NCI-H2107 treated with DMSO at 0.1 percent for 48 hours (cell line): ENCODE data around the gene FIP1L1.
"Not testable (repeated sequence)": the region's sequence is repeated elsewhere in the genome, so short reads cannot be mapped to it uniquely, and the experiment has no call there.

Experiments
- DNase-seq: peaks from one replicate; lab custom pipeline; 2025; ENCODE audit not compliant: unreplicated experiment; lab: John Stamatoyannopoulos, UW

The FIP1L1 gene

DNA sequence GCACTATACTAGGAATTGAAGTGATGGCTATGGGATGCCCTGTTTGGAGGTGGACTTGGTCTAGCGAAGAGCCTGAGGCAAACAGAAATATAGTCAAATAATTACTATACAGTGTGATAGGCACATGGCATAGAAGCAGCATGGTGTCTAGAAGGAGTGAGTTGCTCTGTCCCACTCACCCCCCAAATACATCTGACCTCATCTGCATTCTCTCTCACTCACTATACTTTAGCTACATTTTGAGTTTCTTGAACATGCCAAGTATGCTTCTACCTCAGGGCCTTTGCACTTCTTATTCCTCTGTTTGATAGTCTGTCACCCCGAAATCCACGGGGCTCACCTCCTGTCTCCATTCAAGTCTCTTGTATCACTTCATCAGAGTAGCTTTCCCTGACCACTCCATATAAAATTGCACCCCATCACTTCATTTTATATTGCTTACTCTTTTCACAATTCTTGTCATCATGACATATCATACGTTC lies 2.6 kb upstream of the FIP1L1 start:
- no peak for DNase-seq

DNA sequence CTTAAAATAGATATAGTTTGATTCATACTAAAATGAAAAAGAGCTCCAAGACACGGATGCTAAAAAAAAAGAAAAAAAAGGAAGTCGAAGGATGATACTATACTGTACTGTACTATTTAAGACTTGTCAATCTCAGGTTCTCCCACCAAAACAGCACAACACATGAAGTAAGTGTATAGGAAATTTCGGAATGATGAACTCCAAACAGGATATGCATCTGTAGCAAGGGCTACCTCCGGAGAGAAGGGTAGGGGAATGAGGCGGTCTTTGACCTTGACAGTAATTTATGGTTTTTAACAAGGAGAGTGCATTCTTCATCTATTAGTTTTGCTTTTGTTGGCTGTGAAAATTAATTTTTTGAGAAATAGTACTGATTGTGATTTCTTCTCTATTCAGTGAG lies 541 bp upstream of the FIP1L1 start:
- DNase-seq = no peak

DNA sequence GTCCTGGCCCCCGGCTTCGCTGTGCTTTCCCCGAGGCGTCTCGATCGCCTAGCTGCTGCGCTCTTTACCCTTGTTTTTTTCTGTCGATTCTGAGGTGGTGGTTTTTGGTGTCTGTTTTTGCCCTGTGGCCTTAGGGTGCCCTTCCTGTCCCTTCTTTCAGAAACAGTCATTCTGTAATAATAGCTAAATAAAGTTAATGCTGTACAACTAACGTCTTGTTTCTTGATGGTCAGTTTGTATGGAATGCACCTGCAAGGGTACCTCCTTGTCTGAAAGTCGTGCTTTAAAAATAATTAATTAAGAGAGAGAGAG lies 686 bp downstream of the FIP1L1 start:
- no peak for DNase-seq

DNA sequence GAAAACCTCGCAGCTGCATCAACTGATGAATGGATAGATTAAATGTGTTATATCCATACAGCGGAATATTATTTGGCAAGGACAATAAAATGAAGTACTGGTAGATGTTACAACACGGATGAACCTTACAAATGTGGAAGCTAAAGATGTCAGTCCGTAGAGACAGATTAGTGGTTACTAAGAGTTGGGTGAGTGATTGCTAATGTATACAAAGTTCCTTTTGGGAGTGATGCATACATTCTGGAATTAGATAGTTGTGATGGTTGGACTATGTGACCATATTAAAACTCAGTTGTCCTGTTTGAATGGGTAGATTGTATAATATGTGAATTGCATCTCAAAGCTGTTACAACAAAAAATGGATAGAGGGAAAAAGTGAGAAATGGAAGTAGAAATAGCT lies 2.8 kb downstream of the FIP1L1 start:
- DNase-seq = no peak

DNA sequence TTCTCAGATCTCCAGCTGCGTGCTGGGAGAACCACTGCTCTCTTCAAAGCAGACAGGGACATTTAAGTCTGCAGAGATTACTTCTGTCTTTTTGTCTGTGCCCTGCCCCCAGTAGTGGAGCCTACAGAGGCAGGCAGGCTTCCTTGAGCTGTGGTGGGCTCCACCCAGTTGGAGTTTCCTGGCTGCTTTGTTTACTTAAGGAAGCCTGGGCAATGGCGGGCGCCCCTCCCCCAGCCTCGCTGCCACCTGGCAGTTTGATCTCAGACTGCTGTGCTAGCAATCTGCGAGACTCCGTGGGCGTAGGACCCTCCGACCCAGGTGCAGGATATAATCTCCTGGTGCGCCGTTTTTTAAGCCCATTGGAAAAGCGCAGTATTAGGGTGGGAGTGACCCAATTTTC lies 32.0 kb downstream of the FIP1L1 start:
- not testable (repeated sequence) for DNase-seq

DNA sequence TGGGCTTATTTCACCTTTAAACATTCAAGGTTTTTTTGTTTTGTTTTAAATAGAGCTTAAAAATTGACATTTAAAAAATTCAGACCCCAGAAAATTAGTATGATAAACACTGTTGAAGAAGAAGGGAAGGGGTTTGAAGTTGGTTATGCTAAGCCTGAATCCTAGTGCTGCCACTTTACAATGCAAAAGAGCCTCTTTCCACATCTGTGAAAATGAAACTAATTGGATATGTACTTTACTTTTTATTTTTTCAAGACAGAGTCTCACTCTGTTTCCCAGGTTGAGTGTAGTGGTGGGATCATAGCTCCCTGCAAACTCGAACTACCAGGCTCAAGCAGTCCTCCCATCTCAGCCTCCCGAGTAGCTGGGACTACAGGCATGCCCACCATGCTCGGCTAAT lies 41.8 kb downstream of the FIP1L1 start:
- DNase-seq = no peak

DNA sequence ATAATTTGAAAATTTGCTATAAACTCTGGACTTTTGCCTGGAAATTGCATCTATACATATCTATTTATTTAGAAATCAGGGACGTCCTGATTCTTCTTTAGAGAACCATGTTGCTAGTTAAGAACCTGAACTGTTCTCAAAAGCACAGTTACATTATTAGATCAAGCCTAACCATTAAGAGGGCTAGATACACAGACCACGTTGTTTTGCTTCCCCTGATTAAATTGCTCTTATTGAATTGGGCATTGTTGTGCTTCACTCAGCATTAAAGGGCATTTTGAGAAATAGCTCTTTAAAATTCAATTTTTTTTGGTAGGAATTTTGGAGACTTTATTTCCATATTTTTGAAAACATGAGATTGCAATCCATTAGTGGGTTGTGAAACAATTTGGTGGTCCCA lies 44.4 kb downstream of the FIP1L1 start:
- DNase-seq = no peak

DNA sequence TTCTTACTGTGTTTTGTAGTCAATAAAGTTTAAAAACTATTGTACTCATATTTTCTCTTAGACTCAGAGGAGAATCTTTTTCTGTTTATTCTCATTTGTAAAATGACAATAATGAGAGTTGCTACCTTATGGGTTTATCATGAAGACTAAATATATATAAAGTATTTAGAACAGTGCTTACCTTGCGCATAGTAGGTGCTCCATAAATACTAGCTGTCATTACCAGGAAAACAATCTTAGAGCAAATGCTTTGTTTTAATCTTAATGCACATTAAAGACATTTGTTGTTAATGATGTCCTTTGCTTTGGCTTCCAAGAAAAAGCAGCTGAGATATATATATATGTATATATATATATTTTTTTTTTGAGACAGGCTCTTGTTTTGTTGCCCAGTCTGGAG lies 44.9 kb downstream of the FIP1L1 start:
- DNase-seq = no peak

DNA sequence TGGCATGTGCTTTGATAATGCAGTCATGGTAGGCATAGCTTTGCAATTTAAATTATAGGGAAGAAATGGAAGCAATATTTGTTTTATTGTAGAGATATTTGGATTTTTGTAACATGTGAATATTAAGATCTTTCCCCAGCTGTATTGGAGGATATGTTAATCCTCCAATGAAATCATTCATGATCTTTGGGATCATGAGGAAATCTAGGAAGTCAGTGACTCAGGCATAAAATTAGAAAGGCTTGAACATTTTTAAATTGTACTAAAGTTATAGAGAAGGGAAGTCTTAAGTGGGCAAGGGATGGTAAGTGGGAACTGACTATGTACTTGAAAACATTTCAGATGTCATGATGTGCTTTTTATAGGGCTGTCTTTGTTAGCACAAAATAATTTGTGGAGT lies 46.8 kb downstream of the FIP1L1 start:
- no peak for DNase-seq

DNA sequence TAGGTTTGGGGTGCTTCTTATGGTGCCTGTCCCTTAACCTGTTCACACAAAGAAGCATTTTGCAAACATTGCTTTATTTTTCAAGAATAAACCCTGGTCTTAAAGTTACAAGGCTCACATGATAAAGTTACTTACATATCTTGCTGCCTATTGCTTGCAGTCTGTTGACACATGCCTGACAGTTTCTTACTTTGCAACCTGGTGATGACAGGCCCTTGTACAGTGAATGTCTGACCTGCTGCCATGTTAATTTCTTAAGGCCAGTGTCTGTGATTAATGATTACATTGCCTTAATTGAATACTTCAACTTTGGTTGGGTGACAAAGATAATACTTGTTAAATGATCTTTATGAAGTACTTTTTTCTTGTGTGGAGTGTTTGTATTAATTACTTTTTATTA lies 49.9 kb downstream of the FIP1L1 start:
- no peak for DNase-seq

DNA sequence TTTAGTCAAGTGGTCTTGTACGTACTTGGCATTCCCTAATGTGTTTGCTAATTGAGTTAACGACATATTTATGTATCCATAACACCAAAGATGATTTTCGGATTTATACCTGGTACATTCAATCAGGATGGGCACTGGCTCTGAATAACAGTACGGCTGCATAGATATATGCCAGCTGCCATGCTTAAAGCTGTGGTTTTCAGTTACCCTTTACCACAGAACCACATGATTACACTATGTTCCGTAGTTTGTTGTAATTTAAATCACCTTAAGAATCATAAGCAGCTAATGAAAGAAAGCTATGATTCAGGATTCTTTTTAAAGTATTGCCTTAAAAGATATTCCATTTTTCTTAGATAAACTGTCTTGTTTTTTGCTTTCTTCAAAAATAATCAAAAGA lies 53.6 kb downstream of the FIP1L1 start:
- DNase-seq = peak; percentile 8

DNA sequence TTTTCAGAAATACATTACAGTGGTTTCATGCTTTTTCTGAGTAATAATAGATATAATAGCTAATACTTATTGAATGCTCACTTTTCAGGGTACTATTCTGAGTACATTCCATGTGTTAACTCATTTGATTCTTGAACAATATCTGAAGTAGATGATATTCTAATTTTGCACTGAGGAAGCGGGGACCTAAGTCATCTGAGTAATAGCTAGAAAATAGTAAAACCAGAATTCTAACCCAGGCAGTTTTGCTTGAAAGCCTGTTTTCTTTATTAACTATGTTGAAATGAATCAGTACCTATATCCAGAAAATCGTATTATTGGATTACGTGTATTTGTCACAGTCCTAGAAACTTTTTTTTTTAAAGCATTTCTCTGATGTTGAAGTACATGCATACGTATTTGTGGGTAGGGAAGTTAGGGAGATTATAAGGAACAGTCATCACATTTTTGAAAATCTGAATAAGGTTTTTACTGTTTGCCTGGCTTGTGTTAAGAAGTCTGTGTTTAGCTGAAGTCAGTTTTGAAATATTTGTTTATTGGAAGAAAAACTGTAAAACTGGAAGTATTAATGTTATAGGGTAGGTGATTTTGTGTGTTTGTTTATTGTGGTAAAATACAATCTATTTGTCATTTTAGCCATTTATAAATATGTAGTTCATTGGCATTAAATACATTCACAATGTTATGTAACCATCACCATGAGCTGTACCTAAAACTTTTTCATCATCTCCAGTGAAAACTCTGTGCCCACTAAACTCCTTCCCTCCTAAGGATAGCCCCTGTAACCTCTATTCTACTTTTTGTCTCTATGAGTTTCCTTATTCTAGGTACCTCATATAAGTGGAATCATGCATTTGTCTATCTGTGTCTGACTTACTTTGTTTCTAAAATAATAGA lies 55.3 kb downstream of the FIP1L1 start:
- DNase-seq = no peak

DNA sequence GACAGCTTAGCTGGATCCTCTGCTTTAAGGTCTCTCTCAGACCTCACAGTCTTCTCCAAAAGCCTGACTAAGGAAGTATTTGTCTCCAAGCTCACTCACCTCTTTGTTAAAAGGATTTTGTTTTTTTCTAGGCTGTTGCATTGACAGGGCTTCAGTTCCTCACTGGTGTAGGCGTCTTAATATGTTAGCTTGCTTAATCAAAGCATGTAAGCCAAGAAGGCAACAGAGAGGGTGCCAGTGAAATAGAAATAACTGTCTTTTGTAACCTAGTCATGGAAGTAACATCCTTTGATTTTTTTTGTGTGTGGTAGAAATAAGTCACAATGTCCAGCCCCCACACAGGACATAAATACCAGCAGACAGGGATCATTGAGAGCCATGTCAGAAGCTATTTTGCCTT lies 58.8 kb downstream of the FIP1L1 start:
- DNase-seq = no peak

DNA sequence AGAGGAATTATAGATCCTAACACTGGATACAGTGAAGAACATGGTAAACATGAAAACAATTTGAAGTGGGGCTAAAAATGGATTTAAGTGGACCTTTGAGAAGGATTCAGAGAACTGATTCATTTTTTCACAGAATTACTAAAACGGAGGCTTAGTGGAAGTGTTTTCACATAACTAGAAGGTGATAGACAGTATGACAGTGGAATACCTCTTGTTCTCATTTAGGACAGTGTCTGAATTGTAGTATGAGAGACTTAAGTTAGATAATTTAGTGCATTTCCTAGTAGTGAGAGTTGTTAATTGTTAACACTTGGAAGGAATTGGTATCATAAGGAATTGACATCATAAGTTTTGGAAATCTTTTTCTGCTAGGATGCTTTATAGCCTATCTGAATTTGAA lies 64.1 kb downstream of the FIP1L1 start:
- no peak for DNase-seq

DNA sequence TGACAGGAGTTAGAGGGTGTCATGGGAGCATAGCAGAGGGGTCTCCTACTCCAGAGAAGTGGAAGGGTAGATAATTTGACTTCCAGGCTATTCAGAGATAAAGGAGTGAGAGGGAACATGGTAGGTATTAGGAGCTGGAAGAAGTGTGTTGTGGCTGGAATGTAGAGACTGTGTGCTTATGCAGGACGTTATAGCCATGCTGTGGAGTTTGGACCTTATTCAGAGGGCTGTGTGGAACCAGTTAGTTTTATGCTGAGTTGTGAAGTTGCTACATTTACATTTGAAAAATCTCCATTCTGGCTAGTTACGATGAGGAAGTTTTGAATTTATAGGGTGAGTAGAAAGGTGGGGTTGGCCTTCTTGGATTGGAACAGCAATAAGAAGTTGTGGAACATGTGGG lies 67.5 kb downstream of the FIP1L1 start:
- DNase-seq = no peak

DNA sequence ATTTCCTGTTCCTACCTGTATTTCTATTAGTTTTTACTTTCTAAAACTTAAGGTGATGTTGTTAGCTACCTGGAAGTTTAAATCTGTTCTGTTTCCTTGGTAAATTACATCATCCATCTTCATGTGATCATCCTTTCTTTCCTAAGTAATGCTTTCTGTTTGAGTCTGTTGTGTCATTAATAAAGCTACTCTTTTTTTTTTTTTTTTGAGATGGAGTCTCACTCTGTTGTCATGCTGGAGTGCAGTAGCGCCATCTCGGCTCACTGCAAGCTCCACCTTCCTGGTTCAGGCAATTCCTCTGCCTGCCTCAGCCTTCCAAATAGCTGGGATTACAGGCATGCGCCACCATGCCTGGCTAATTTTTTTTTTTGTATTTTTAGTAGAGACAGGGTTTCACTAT lies 73.3 kb downstream of the FIP1L1 start:
- no peak for DNase-seq

DNA sequence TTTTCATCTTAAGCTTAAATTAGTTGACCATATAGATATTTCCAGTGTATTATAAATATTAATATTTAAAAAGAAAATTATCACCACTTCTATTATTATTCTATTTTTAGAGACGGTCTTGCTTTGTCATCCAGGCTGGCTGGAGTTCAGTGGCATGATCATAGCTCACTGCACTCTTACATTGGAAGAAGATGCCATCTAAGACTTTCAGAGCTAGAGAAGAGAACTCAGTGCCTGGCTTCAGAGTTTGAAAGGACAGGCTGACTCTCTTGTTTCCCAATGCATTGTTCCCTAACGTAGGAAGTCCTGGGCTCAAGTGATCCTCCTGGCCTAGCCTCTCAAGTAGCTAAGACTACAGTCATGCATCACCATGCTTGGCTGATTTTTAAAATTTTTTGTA lies 75.9 kb downstream of the FIP1L1 start:
- no peak for DNase-seq

DNA sequence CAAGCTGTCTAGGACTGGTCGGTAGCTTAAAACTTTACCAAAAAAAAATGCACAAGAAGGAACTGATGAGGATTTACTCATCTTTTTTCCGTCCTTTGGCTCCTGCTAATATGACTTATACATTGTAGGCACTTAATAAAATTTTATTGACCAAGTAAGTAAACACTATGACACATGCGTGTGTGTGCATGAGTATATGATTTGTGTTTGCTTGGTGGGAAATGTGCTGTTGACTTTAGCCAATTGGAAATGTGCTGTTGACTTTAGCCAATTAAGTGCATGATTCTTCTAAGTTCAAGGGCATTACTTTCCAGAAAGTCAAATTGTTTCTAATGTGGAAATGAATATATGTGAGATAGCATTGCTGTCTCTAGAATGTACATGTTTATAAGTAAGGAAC lies 78.3 kb downstream of the FIP1L1 start:
- DNase-seq = no peak

DNA sequence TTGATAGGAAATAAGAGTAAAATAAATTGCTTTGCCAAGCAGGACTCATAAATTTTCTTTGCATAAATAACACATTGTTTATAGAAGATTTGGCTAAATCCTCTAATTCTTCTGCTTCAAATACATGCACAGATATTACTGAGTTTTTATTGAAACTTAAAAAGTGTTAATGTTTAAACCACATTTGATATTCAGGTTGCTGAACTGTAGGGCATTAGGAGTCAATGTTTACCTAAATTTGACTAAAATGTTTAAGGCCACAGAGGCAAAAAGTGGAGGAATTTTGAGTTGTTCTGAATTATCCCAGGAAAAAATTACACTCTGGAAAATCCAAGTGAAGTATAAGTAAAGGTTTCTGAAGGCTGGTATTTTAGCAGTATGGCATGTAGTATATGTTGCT lies 78.7 kb downstream of the FIP1L1 start:
- no peak for DNase-seq

DNA sequence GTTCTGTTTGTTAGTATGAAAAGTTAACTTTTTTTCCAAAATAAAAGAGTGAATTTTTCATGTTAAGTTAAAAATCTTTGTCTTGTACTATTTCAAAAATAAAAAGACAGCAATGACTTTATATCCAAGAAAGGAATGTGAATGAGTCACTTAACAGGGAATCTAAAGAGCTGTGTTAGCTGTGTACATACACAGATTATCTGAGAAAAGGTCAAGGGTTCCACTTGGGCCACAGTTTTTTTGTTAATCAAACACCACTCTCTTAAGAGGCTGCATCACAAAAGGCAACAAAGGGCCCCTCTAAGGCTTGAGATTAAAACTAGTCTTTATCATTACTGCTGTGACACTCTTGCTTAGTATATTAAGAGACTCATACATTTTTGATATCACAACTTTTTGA lies 82.1 kb downstream of the FIP1L1 start:
- no peak for DNase-seq

DNA sequence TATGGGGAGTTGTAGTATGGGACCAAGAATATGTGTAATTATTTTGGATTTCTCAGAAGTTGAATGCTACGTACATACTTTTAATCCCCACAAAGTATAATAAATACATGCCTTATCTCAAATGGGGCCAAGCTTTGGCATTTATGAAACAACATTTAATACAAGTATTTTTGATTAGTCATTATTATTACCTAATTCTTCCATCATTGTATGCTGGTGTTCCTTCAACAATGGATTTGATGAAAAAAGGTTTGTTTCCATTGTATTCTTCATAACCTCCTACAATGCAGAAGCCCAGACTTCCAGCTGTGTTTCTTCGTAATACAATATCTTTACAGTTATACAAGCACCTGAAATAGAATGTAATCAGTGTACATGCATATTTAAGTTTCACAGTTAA lies 83.8 kb downstream of the FIP1L1 start:
- DNase-seq = no peak

DNA sequence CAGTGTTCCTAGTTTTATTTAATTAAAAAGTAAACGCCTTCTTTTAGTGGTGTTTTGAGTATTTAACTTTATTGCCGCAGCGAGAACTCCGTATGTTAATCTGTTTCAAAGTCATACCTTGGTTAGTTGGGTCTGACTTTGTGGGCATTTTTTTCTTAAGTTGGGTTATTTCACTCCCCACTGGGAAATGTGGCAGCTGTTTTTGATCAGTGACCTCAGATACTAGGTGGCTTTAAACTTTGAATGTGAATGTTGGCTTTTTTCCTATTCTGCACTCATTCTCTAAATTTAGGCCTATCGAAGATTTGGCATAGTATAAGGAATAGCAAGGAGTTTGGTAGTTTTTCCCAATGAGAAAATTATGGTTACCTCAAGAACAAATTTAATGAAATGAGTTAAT lies 85.9 kb downstream of the FIP1L1 start:
- no peak for DNase-seq

DNA sequence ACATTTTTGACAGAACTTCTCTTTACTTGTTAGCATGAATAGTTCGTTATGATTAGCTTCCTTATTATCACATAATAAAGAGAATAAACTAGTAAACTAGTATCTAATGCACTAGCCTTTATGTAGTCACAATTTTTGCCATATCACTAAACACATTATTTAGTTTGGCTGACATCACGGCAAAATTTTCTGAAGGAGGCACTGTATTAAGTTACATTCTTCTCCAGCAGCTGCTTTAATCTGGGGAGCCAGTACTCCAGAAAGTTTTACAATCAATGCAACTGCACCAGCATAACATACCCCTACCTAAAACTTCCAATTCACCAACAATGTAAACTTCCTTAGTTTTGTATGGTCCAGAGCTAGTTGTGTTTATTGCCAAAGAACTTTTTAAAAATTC lies 87.8 kb downstream of the FIP1L1 start:
- no peak for DNase-seq
